ENCODE data around the gene PCIF1.

The PCIF1 gene

DNA sequence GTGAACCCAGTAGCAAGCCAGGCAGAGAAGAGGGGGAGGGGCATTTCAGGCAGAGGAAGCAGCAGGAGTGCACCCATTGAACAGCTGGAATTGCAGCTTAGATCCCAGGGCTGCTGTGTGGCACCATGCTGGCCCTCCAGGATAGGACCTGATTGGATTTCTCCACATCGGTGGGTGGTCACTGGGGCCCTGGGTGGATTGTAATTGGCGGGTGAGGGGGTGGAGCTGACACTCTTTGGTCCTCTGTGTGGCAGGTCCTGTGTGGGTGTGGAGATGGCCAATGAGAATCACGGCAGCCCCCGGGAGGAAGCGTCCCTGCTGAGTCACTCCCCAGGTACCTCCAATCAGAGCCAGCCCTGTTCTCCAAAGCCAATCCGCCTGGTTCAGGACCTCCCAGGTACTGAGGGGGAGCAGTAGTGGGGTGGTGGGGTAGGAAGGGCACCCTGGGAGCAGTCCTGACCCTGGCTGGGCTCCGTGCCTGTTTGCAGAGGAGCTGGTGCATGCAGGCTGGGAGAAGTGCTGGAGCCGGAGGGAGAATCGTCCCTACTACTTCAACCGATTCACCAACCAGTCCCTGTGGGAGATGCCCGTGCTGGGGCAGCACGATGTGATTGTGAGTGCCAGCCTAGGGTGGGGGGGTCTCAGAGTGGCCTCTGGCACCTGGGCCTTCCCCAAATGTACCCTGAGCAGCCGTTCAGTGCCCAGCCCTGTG, 4.4 kb downstream of the PCIF1 start:
- TF ChIP-seq, protein P1, sequence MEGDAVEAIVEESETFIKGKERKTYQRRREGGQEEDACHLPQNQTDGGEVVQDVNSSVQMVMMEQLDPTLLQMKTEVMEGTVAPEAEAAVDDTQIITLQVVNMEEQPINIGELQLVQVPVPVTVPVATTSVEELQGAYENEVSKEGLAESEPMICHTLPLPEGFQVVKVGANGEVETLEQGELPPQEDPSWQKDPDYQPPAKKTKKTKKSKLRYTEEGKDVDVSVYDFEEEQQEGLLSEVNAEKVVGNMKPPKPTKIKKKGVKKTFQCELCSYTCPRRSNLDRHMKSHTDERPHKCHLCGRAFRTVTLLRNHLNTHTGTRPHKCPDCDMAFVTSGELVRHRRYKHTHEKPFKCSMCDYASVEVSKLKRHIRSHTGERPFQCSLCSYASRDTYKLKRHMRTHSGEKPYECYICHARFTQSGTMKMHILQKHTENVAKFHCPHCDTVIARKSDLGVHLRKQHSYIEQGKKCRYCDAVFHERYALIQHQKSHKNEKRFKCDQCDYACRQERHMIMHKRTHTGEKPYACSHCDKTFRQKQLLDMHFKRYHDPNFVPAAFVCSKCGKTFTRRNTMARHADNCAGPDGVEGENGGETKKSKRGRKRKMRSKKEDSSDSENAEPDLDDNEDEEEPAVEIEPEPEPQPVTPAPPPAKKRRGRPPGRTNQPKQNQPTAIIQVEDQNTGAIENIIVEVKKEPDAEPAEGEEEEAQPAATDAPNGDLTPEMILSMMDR (IDR thresholded peaks at IDR 0.05; ENCODE audit: low read depth, low read length): no peak
- H3K4me3 ChIP-seq (replicated peaks in 1 of 2; ENCODE audit: low read depth in 2 of 2, low read length in 2 of 2): no peak overlapping the region
- DNase-seq (ENCODE audit: low read depth in 2 of 2): no peak

DNA sequence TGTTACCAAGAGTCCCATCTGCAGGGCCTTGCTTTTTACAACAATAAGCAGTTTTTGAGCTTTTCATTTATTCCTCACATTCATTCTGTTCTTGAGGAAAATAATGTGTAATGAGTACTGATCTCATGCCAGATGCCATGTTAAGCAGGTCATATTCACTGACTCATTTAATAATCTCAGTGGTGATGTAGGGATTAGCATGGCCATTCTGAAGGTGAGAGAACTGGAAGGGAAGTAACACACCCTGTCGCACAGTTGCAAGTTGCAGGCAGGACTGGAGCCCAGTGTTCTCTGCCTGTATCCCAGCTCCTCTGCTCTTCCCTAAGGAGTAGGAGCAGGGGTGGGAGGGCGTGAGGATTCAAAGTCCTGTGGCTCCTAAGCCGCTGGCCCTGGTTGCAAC, 5.6 kb downstream of the PCIF1 start:
- DNase-seq (ENCODE audit: low read depth in 2 of 2): no peak

DNA sequence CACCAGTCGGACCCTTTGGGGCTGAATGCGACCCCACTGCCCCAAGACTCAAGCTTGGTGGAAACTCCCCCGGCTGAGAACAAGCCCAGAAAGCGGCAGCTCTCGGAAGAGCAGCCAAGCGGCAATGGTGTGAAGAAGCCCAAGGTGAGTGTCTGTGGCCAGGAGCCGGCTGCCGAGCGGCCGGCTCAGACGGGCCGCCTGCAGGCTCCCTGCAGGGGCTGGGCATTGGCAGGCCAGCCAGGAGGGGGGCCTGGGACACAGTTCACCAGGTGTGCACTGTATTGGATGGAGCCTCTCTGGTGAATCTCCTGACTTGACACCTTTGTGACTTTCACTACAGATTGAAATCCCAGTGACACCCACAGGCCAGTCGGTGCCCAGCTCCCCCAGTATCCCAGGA, 6.0 kb downstream of the PCIF1 start:
- TF ChIP-seq, protein P1 (IDR thresholded peaks at IDR 0.05; ENCODE audit: low read depth, low read length): no peak

More for the DNA sequence above, 5.6 kb downstream of the PCIF1 start:
- TF ChIP-seq, protein P1 (IDR thresholded peaks at IDR 0.05; ENCODE audit: low read depth, low read length): no peak
- no peak overlapping the region for H3K4me3 ChIP-seq (replicated peaks in 1 of 2; ENCODE audit: low read depth in 2 of 2, low read length in 2 of 2)

DNA sequence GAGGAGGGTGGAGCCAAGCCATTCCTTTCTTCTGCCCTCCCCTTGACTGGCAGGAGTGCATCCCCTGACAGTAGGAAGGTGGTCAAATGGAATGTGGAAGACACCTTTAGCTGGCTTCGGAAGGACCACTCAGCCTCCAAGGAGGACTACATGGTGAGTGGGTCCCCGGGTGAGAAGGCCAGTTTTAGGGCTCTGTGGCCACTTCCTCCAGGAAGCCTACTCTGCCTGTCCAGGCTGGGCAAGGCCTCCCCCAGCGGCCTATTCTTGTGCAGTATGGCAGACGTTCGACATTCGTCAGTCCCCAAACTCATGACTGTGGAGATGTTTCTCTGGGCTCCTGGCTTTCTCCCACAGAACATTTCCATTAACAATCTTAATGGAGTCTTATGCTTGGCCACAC, 9.1 kb downstream of the PCIF1 start:
- no peak for DNase-seq (ENCODE audit: low read depth in 2 of 2)
- no peak overlapping the region for H3K4me3 ChIP-seq (replicated peaks in 1 of 2; ENCODE audit: low read depth in 2 of 2, low read length in 2 of 2)
- TF ChIP-seq, protein P1 (IDR thresholded peaks at IDR 0.05; ENCODE audit: low read depth, low read length): no peak

More for the DNA sequence above, 6.0 kb downstream of the PCIF1 start:
- H3K4me3 ChIP-seq (replicated peaks in 1 of 2; ENCODE audit: low read depth in 2 of 2, low read length in 2 of 2): no peak overlapping the region
- DNase-seq (ENCODE audit: low read depth in 2 of 2): no peak

DNA sequence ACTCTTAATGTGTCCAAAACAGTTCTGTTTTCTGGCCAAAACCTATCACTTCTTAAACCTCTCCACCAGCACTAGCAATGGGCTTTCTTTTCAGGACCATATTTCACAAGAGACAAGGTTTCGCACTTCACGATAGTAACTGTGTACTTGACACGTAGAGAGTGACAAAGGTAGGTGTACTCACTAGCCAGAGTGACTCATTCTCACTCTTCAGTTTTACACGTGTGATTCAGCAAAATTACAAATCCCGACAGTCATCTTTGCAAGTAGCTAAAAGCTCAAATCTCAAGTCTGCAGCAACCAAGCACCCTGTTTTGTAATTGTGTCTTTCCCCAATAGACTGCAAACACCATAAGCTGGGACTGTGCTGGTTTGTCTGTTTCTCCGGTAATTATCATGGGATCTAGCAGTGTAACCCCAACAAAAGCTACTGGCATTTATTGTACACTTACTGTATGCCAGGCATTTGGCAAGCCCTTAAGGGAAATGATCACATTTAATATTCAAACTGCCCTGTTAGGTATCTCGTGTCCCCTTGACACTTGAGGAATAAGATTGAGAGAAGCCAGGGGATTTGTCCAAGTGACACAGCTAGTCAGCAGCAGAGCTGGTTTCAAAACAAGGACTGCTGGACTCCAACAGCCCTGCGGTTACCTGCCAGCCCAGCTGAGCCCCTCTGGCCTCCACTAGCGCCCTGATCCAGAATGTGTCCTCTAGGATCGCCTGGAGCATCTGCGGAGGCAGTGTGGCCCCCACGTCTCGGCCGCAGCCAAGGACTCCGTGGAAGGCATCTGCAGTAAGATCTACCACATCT, 9.9 kb downstream of the PCIF1 start:
- TF ChIP-seq, protein P1 (IDR thresholded peaks at IDR 0.05; ENCODE audit: low read depth, low read length): no peak
- no peak overlapping the region for H3K4me3 ChIP-seq (replicated peaks in 1 of 2; ENCODE audit: low read depth in 2 of 2, low read length in 2 of 2)
- DNase-seq (ENCODE audit: low read depth in 2 of 2): peak in 1 of 2 donors; percentile 51

DNA sequence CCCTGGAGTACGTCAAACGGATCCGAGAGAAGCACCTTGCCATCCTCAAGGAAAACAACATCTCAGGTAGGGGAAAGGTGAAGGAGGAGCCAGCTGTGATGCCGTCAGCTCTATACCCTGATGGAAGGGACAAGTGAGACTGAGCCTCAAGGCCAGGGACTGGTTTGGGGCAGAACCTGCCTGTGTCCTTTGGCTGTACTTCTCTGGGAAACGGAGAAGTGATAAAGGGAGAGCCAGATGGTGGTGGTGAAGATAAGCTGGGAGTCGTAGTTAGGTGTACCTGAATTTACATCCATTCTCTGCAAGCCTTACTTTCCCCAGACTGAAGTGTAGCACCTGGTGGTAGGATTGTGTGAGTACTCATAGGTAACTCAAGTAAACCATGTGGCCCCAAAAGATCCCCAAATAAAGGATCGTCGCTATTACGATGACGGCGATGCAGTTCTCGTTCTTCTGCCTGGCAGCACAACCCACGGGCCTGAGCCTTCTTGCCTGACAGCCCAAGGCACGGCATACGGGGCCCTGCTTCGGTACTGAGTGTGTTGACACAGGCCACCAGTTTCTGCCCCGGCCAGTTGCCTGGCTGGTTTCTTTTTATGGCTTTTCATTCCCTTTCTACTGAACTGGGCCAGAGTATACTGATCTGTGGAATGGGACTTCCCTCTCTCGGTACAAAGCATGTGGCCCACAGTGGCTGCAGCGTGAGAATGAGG, 10.6 kb downstream of the PCIF1 start:
- TF ChIP-seq, protein P1 (IDR thresholded peaks at IDR 0.05; ENCODE audit: low read depth, low read length): peak; percentile 8
- no peak for DNase-seq (ENCODE audit: low read depth in 2 of 2)

More for the DNA sequence above, 10.6 kb downstream of the PCIF1 start:
- H3K4me3 ChIP-seq (replicated peaks in 1 of 2; ENCODE audit: low read depth in 2 of 2, low read length in 2 of 2): no peak overlapping the region

Measured in cardiac fibroblast (primary cell).